OCI-M2 (cell line): Measurements from ENCODE around the gene BCO2.

Experiments
- DNase-seq: peaks from one replicate; lab custom pipeline; 2025; ENCODE audit not compliant: unreplicated experiment; lab: John Stamatoyannopoulos, UW

BCO2 gene

GRCh38 chr11:112212710-112213109, 37.4 kb downstream of the BCO2 start:
- no peak for DNase-seq

DNA sequence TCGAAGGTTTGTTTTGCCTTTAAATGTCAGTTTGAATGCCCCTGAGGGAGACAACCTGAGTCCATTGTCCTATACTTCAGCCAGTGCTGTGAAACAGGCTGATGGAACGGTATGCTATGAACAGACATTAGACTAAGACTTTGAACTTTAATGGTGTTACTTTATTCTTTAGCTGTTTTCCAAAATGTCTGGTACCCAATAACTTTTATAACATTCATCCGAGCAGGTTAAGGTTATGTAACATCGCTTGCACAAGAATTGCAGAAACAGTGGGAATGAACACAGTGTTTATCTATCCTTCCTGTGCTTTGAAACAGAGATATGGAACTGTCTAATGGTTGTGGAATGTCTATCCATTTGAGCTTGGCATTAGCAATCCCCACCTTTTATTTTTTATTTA, 38.4 kb downstream of the BCO2 start:
- DNase-seq = no peak

- DNase-seq = no peak
Measured at GRCh38 chr11:112215621-112216020, 40.3 kb downstream of the BCO2 start.

GRCh38 chr11:112216561-112217105, 41.3 kb downstream of the BCO2 start:
- DNase-seq = no peak

- DNase-seq = peak; percentile 10
Measured at GRCh38 chr11:112219476-112220232, 44.3 kb downstream of the BCO2 start.

DNA sequence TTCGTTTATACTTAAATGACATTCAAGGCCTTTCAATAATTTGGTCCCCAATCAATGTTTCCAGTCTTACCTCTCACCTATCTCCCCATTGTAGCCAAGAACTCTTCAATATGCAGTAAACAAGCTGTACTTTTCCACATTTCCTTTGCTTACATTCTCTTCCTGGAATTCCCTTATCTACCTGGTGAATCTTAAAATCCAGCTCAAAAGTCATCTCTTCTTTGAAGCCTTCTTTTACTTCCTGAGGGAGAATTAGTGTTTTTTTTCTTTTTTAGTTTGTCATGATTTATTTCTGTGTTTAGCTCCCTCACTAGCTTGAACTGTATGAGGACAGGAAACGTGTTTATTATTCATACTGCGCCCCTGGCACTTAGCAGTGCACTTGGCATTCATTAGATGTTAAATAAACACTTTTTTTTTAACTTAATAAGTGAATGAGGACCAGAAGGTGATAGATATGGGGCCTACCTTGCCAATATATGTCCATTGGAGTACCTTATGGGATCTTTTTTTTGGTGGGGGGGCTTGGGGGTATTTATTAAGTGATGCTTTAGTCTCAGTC, 46.0 kb downstream of the BCO2 start:
- no peak for DNase-seq

GRCh38 chr11:112222303-112222702, 47.0 kb downstream of the BCO2 start:
- DNase-seq = no peak

GRCh38 chr11:112223121-112223520, 47.8 kb downstream of the BCO2 start:
- DNase-seq = no peak

GRCh38 chr11:112223754-112224532, 48.6 kb downstream of the BCO2 start:
- no peak for DNase-seq

- no peak for DNase-seq
Measured at GRCh38 chr11:112225753-112226061, 50.4 kb downstream of the BCO2 start.

GRCh38 chr11:112226062-112226830, 50.9 kb downstream of the BCO2 start, which contains the start of gene PTS:
Gene PTS (plus strand): TSS chr11:112226428. CDS start chr11:112226444, 16 bp downstream.
- DNase-seq = peak; percentile 23

DNA sequence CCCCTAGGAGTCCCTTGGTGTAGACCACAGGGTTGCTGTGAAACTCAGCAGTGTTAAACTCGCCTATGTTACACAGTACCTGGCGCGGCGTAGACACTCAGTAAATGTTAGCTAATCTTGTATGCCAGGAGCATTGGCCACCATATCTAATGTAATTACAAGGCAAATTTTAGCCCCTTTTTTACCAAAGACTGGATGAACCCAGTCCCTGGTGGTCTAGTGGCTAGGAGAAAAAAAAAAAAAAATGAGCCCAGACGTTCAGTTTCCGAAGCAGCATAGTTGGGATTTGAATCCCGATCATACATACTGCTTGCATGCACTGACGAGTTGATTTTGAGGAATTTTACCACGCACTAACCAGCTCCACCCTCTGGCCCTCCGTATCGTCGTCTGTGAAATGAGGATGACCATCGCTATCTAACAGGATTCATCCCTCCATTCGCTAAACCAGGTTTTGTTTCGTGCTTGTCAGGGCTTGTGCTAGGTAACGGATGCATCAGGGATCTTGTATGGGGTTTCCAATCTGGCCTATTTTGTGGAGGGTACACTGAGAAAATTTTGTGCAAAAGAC, 51.6 kb downstream of the BCO2 start:
- DNase-seq = no peak

DNA sequence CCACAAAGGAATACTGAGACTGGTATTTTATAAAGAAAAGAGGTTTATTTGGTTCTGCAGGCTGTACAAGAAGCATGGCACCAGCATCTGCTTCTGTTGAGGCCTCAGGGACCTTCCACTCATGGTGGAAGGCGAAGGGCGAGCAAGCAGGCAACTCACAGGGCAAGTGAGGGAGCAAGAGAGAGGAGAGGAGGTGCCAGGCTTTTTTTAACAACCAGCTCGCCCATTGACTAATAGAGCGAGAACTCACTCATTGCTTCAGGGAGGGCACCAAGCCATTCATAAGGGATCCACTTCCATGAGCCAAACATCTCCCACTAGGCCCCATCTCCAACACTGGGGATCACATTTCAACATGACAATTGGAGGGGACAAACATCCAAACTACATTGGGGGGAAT, 52.2 kb downstream of the BCO2 start:
- DNase-seq = no peak

DNA sequence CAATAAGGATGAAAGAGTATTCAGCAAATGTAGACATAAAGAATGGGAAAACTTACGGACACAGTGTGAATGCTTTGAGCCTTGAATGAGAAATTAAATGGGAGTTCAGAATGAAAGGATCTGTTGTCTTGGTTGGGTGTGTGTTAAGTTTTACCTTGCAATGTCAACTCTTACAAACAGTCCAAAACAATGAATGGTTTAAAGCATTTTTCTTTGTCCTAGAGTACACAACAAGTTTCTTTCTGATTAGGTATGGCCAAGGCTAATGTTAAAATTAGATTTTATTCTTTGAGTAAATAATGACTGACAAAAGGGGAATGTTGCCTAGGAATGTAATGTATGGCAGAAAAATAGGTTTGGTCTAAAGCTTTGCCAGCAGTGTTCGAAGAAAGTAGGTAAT, 53.4 kb downstream of the BCO2 start:
- no peak for DNase-seq

DNA sequence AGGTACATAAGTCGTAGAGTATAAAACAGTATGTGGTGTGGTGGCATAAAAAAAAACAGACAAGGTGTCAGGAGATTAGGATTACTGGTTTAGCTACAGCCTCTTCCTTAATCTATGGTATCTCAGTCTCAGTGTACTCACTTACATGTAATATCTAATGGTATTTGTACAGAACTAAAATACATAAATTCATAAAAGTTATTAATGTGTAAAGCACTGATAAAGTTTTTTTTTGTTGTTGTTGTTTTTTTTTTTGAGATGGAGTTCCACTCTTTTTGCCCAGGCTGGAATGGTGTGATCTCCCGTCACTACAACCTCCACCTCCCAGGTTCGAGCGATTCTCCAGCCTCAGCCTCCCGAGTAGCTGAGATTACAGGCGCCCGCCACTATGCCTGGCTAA, 53.8 kb downstream of the BCO2 start:
- no peak for DNase-seq

DNA sequence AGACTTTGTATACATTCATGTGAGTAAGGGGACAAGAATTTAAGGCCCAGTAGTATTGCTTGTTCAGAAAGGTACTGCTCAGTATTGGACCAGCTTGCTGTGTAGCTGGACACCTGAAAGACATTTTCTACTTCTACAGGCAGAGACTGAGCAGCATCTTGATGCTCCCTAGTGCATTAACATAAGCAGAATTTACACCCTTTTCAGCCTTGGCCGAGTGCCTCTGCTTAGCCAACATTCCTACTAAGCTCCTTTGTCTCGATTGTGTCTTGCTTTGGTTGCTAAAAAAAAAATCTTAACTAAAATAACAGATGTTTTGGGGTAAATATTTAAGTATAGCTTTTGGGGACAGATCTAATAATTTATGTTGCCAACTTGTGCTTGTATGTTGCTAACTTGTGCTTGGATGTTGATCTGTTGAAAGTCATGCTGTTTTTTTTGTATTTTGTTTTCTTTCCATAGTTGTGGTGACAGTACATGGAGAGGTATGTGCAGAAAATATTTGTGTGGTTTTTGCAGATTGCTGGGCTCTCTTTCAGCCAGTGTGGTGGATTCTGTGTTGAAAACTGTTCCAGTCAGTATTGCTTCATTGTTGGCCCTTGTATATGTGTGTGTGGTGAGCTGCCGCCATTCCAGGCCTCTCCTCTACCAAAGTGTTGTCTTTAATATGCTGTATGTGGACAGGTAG, 54.6 kb downstream of the BCO2 start:
- DNase-seq = no peak

DNA sequence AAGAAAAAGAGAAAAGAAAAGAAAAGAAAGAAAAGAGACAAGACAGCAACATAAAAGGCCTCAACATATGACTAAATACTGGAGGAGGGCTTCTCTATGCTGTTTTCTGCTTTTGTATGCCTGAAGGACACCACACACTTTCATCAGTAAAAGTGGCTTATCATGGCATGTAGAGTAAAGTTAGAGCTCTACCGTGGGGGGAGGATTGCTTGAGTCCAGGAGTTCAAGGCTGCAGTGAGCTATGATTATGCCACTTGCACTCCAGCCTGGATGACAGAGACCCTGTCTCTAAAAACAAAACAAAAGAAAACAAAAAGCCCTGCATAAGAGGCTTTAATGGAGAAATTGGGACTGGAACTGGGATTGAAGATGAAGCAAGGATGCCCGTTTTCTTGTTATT, 56.6 kb downstream of the BCO2 start:
- no peak for DNase-seq

DNA sequence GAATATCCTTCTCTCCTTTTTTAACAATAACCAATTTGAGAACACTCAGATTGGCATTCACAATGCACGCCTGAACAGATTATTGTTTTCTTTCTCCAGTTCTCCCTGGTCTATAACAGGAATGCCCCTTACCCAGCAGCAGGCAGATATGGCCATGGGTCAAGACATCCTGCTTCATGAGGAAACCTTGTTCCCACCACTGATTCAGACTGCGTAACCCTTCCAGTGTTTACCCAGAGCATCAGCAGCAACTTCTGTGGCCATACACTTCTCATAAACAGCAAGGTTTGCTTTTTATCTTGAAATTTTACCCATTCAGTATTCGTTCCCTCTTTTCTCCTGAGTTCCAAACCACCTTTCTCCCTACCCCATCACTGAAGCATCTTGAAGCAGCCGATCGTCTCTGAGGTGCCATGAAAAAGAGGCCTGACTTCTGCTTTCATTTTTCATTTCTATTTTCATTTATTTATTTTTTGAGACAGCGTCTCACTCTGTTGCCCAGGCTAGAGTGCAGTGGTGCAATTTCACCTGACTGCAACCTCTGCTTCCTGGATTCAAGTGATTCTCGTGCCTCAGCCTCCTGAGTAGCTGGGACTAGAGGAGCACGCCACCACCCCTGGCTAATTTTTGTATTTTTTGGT, 60.6 kb downstream of the BCO2 start:
- DNase-seq = no peak

- DNase-seq = no peak
Measured at GRCh38 chr11:112237451-112237850, 62.1 kb downstream of the BCO2 start.

DNA sequence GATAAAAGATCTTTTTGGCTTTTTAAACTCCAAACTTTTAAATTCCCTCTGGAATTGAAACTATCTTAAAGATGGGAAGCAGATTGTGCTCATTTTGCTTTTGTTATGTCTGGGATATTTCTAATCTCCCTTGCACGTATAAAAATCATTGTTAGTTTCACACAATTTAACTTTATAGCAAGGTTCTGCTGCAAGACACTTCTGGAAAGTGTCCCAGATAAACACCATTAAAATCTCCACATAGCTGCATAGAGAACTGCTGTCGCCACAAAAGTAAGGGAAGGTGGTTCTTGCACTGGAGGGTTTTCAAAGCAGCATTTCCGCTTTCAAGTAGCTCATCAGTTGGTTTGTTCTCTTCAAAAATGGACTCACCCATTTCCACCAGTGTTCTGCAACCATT, 62.7 kb downstream of the BCO2 start:
- DNase-seq = no peak
